Endothelial cell of umbilical vein (primary cell): Measurements from ENCODE around the gene RPP40.
"Not testable (repeated sequence)": the region's sequence is repeated elsewhere in the genome, so short reads cannot be mapped to it uniquely, and the experiment has no call there.

Experiments
- EZH2 ChIP-seq: IDR thresholded peaks from 2 replicates; pipeline ENCODE4 v1.6.1; 2012; ENCODE audit warnings: borderline replicate concordance, low read depth, mild to moderate bottlenecking, moderate library complexity, low read length, inconsistent platforms; ENCODE audit not compliant: severe bottlenecking
- FOS ChIP-seq: IDR thresholded peaks from 2 replicates; pipeline ENCODE4 v1.6.1; 2011; ENCODE audit warnings: mild to moderate bottlenecking, low read length, moderate library complexity, borderline replicate concordance; ENCODE audit not compliant: insufficient read depth
- GATA2 ChIP-seq: IDR thresholded peaks from 2 replicates; pipeline ENCODE4 v1.7.0; 2011; ENCODE audit warnings: low read depth, mild to moderate bottlenecking, moderate library complexity, mixed read lengths, low read length; ENCODE audit not compliant: insufficient read length, insufficient read depth
- JUN ChIP-seq: IDR thresholded peaks from 2 replicates; pipeline ENCODE4 v1.6.1; 2011; ENCODE audit warnings: borderline replicate concordance, low read depth; ENCODE audit not compliant: insufficient read length, insufficient read depth
- MYC ChIP-seq: IDR thresholded peaks from one replicate; pipeline ENCODE4 v1.6.1; 2011; ENCODE audit warnings: mild to moderate bottlenecking, low read depth, low read length
- POLR2A ChIP-seq: IDR thresholded peaks from 2 replicates; pipeline ENCODE4 v1.6.1; 2012; ENCODE audit warnings: low read depth, mild to moderate bottlenecking, control low read depth, low read length
- POLR2AphosphoS5 ChIP-seq: IDR thresholded peaks from 2 replicates; pipeline ENCODE4 v1.6.1; 2012; ENCODE audit warnings: low read depth, mild to moderate bottlenecking, control low read depth, low read length, moderate library complexity; ENCODE audit not compliant: insufficient read depth
- TF ChIP-seq, protein P1 (sequence below), 2 donors: IDR thresholded peaks; 1 replicate in 1 of 2; 2 replicates in 1 of 2; pipeline ENCODE4 v1.5.1; 2011; ENCODE audit warnings: low read length in 2 of 2, mild to moderate bottlenecking in 2 of 2, moderate library complexity in 2 of 2, control low read depth in 1 of 2, inconsistent platforms in 1 of 2, low read depth in 1 of 2; ENCODE audit not compliant: insufficient read depth in 1 of 2; ENCODE audit errors: extremely low read depth in 1 of 2
- TF ChIP-seq, protein P2 (sequence below): IDR thresholded peaks from 2 replicates; pipeline ENCODE4 v1.6.1; 2011; ENCODE audit not compliant: insufficient read depth, insufficient read length

DNA sequence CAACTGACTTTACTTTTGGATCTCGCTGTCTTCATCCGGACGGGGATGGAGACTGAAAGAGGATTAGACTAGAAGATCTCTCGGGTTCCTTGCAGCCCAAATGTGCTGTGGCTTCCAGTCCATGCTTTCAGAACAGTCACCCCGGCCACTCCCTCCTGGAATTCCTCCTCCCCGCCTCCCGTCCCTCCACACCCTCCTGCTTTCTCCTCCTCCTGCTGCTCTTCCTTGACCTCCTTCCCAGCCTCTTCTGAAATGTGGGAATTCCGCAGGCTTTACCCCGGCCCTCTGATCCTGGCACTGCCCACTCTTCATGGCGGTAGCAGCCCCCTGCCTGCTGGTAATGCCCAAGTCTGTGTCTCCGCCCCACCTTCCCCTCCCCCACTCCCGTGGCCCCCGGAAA lies 28.9 kb upstream of the RPP40 start:
- TF ChIP-seq EZH2, POLR2A, POLR2AphosphoS5, MYC, FOS, GATA2, JUN: not testable (repeated sequence)
- TF ChIP-seq, protein P1, sequence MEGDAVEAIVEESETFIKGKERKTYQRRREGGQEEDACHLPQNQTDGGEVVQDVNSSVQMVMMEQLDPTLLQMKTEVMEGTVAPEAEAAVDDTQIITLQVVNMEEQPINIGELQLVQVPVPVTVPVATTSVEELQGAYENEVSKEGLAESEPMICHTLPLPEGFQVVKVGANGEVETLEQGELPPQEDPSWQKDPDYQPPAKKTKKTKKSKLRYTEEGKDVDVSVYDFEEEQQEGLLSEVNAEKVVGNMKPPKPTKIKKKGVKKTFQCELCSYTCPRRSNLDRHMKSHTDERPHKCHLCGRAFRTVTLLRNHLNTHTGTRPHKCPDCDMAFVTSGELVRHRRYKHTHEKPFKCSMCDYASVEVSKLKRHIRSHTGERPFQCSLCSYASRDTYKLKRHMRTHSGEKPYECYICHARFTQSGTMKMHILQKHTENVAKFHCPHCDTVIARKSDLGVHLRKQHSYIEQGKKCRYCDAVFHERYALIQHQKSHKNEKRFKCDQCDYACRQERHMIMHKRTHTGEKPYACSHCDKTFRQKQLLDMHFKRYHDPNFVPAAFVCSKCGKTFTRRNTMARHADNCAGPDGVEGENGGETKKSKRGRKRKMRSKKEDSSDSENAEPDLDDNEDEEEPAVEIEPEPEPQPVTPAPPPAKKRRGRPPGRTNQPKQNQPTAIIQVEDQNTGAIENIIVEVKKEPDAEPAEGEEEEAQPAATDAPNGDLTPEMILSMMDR (IDR thresholded peaks at IDR 0.05; ENCODE audit: extremely low read depth in 1 of 2, insufficient read depth in 1 of 2, low read depth in 1 of 2, low read length in 2 of 2) = not testable (repeated sequence)
- TF ChIP-seq, protein P2, sequence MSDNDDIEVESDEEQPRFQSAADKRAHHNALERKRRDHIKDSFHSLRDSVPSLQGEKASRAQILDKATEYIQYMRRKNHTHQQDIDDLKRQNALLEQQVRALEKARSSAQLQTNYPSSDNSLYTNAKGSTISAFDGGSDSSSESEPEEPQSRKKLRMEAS = not testable (repeated sequence)
